ENCODE measurements around the gene PEF1.

Gene PEF1

GRCh38 chr1:31583995-31584868 is 60.4 kb downstream of the PEF1 start:
- DNase-seq (ENCODE audit: extremely low read depth, low read depth) = no peak
- no peak for TF ChIP-seq CTCF (IDR thresholded peaks at IDR 0.05; ENCODE audit: low read depth, low read length, missing control alignments)
- no peak overlapping the region for H3K4me3 ChIP-seq (replicated peaks; ENCODE audit: low read depth, low read length)

GRCh38 chr1:31583082-31583994 is 61.3 kb downstream of the PEF1 start:
- no peak overlapping the region for H3K4me3 ChIP-seq (replicated peaks; ENCODE audit: low read depth, low read length)
- no peak for TF ChIP-seq CTCF (IDR thresholded peaks at IDR 0.05; ENCODE audit: low read depth, low read length, missing control alignments)
- no peak for DNase-seq (ENCODE audit: extremely low read depth, low read depth)

- no peak overlapping the region for H3K4me3 ChIP-seq (replicated peaks; ENCODE audit: low read depth, low read length)
- no peak for TF ChIP-seq CTCF (IDR thresholded peaks at IDR 0.05; ENCODE audit: low read depth, low read length, missing control alignments)
- DNase-seq (ENCODE audit: extremely low read depth, low read depth) = no peak
These were observed 62.6 kb downstream of the PEF1 start for GRCh38 chr1:31581821-31582810.

- TF ChIP-seq CTCF (IDR thresholded peaks at IDR 0.05; ENCODE audit: low read depth, low read length, missing control alignments) = no peak
- no peak for DNase-seq (ENCODE audit: extremely low read depth, low read depth)
- H3K4me3 ChIP-seq (replicated peaks; ENCODE audit: low read depth, low read length) = no peak overlapping the region
These were observed 63.6 kb downstream of the PEF1 start for GRCh38 chr1:31580891-31581603.

GRCh38 chr1:31580513-31580870 is 64.2 kb downstream of the PEF1 start:
- no peak for TF ChIP-seq CTCF (IDR thresholded peaks at IDR 0.05; ENCODE audit: low read depth, low read length, missing control alignments)
- no peak overlapping the region for H3K4me3 ChIP-seq (replicated peaks; ENCODE audit: low read depth, low read length)
- DNase-seq (ENCODE audit: extremely low read depth, low read depth) = no peak
